GM19468 (cell line): ENCODE results near the gene GRM8.
"Not testable (repeated sequence)": the region's sequence is repeated elsewhere in the genome, so short reads cannot be mapped to it uniquely, and the experiment has no call there.

ENCODE experiments used
- ATAC-seq: cut with Tn5 transposase; IDR thresholded peaks from one replicate; pipeline ENCODE4 v1.9.1; 2021; ENCODE audit warnings: mild to moderate bottlenecking, moderate library complexity, moderate number of reproducible peaks; ENCODE audit not compliant: unreplicated experiment; ENCODE audit errors: extremely low read depth

The GRM8 gene

DNA sequence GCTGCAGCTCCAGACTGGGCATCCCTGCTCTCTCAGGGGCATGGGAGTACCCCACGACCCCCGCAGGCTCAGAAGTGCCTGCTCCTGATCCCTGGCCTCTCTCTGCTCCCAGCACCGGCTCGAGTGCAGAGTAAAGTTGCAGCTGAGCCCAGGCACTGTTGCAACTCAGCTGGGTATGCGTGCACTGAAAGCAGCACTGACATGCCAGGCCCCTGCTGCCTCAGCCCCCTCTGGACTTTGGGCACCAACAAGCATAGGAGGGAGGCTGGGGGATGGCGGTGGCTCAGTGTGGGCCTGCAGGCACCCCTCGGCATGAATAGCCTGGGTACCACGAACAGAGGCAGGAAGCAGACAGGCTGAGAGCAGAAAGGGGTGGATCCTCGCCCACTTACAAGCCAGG lies 295.3 kb downstream of the GRM8 start:
- no peak for ATAC-seq

GRCh38 chr7:126953461-126953860 lies 299.3 kb downstream of the GRM8 start:
- ATAC-seq: no peak

DNA sequence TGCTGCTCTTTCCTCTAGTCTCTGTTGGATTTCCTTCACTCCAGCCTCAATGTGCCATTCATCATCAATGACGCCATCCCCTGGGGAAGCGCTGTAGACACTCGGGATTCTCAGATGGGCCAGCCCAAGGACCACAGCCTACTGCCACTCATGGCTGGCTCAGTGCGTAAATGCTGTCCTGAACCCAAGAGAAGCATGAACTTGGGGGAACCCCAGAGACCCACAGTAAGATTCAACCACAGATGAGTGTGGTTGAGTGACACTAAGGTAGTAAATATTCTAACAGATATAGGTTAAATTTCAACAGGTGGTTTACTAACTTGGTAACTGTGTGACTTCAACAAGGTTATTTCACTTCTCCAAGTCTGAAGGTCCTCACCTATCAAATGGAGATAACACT lies 304.1 kb downstream of the GRM8 start:
- ATAC-seq: peak; percentile 67

DNA sequence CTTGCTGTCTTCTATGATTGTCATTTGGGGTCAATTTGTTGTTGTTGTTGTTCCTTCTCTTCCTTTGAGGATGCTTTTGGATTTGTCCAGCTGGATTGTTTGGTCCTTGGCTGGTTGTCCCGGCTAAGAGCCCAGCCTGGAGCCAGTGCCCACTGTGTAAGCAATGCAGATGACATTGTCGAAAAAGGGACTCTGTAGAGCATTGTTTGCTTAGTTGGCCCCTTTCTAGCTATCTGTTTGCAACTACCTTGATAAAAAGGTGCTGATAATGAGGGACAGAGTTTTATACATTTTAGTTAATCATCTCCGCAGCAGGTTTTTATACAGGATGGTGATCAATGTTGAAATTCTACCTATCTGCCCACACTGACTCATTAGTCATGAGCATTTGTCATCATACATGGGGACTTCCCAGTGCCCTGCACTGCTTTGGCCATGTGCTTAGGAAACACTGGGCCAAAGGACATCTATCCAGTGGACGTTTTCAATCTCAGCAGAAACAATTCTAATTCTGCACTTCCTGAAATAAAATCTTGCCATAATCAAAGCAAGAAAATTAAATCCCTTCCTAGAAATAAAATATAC lies 311.9 kb downstream of the GRM8 start:
- ATAC-seq: no peak

DNA sequence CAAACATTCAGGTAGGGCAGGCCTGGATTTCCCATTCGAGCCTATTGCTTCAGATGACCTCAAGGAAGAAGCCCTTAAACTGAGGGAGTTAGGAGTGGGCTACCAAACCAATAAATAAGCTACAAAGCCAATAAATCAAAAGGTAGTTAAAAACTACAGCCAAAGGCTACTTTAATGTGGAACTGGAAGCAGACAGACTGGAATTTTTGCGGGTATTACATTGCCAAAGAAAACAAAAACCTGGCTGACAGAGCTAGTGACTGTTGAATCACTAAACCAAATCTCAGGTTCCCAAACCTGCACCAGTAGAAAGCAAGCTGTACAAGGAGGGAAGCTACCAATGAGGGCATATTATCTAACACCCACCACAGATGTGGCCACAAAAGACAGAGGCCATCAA lies 315.6 kb downstream of the GRM8 start:
- no peak for ATAC-seq

DNA sequence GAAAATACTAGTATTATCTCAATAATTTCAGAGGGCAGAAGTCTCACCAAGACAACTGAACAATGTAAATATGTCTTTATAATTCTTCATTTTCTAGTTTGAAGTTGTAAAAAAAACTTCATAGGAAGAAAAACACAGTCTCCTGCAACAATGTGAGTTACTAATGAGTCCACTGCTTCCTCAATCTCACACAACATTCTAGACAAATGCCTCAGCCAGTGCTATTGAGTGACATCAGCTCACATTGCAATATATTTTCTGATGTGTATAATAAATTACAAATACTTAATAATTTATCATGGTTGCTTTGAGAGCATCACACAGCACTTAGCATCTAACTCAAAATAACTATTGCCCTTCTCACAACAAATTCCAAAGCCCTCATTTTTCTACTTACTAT lies 321.2 kb downstream of the GRM8 start:
- ATAC-seq: no peak

GRCh38 chr7:126930166-126930565 lies 322.6 kb downstream of the GRM8 start:
- ATAC-seq: no peak

- no peak for ATAC-seq
Observed at GRCh38 chr7:126924477-126924876, 328.3 kb downstream of the GRM8 start.

DNA sequence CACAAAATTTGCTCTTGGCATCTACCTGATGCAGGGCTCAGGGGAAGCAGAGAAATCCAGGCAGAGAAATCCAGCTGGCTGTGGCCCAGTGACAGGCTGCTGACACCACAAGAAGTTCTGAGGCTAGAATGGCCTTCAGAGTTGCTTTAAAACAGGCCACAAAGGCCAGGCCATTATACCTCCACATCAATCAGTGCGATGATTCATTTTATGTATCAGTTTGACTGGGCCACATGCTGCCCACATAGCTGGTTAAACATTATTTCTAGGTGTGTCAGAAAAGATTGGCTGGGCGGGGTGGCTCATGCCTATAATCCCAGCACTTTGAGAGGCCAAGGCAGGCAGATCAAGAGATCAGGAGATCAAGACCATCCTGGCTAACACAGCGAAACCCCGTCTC lies 341.1 kb downstream of the GRM8 start:
- ATAC-seq: peak; percentile 34

DNA sequence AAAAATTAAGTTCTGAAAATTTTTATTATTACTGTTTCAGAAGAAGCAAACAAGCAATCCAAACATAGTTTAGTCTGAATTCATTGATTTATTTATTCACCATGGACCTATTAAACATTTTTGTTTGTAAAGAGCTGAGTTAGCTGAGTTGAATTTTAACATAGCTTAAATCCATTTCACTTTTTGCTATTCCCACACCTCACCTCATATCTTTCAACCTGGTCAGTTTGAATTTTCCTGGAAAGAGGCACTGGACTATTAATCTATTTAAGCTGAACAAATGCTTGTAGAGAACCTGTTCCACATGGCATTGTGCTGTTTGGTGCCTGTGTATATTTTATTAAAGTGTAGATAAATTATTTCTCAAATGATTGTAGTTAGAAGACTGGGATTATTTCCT lies 344.2 kb downstream of the GRM8 start:
- not testable (repeated sequence) for ATAC-seq

DNA sequence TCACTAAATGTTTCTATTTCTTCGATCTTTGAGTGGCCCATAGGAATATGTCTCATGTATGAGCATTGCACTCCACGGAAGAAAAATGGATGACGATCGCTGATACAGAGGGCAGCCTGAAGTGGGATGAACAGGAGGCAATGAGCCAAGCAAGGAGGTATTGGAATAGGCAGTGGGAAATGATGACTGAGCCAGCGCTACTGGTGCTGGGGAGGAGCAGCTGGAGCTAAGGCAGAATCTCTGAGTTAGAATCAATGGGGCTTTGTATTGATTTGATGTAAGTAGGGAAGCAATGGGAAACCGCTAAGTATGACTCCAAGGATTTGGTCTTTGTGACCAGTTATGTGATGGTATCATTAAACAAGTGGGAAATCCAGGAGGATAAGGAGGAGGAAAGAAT lies 345.1 kb downstream of the GRM8 start:
- not testable (repeated sequence) for ATAC-seq

- ATAC-seq: not testable (repeated sequence)
Observed at GRCh38 chr7:126905255-126905654, 347.5 kb downstream of the GRM8 start.

DNA sequence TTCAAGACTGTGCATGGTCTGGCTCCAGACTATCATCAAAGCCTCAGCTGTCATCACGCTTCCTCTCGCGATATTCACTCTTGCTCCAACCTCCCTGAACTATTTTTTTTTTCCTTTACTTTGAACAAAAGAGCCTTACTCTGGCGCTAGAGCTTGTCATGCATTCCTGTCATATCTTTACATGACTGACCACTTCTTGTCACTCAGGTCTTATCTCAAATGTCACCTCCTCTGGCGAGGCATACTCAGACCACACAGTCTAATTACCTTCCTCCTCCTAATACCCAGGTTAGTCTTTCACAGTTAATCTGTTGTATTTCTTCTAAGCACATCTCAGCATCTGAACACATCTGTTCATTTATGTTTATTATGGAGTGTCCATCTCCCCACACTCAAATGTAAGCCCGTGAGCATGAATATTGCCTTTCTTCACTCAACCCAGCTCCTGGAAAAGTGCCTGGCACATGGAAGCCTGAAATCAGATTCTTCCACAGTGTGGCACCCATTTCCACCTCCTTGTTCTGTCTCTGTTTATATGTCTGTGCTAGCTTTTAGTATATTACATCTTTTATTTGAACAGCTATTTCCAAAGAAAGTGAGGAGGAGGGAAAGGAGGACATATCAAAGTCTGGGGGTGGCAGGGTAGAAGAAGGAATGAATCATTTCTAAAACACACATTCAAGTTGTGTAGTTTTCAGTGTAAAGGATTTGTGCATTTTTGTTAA lies 351.5 kb downstream of the GRM8 start:
- not testable (repeated sequence) for ATAC-seq

- not testable (repeated sequence) for ATAC-seq
Observed at GRCh38 chr7:126887980-126888379, 364.8 kb downstream of the GRM8 start.

GRCh38 chr7:126887560-126887959 lies 365.2 kb downstream of the GRM8 start:
- ATAC-seq: not testable (repeated sequence)

- ATAC-seq: not testable (repeated sequence)
Observed at GRCh38 chr7:126882730-126883129, 370.0 kb downstream of the GRM8 start.

- ATAC-seq: not testable (repeated sequence)
Observed at GRCh38 chr7:126881908-126882307, 370.8 kb downstream of the GRM8 start.

GRCh38 chr7:126881315-126881714 lies 371.4 kb downstream of the GRM8 start:
- ATAC-seq: no peak

DNA sequence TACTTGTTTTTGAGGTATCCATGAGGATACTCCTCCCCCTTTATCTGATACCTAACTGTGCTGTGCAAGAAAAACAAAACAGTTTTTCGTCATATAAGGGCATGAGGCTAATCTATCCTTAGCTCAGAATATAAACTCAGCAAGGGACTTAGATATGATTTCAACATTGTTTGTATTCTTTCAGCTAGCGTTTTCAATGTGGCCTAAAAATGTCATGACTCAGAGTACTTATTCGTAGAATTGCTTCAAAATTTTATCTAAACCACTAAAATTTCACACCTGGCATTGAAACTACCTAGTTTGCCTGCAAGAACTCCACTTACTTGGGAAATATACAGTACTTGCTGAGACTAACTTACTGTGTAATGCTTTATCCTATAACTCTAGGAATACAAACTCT lies 376.2 kb downstream of the GRM8 start:
- not testable (repeated sequence) for ATAC-seq

GRCh38 chr7:126856691-126857291 lies 395.9 kb downstream of the GRM8 start:
- no peak for ATAC-seq

DNA sequence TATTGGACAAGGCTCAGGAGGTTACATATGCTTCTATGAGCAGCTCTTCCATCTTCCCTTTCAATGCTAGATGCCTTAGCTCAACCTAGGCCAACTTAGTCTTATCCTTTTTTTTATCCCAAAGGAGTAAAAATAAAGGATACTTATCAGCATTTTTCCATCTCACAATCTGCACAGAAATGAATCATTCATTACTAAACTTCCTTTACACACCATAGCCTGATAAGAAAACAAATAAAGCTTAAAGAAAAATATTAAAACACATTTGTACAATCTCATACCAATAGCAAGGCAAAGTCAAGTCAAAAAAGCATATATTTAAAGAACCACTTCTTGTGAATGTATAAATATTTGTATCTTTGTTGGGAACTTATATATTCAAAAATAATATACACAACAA lies 407.4 kb downstream of the GRM8 start:
- ATAC-seq: no peak

DNA sequence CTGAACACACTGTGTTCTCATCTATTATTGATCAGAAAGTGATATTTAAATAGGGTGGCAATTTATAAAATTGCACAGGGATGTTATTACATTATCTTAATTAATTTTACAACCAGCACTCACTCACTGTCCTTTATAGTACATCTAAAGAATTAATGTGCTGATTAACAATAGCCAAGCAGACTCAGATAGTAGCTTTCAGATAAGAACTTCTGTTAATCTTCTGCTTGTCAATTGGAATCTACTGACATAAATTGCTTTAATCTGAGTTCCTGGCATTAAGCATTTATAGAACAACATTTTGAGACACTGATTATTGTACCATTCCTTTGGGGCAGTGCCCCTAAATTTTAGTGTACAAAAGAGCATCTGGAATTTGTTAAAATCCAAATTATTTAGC lies 408.9 kb downstream of the GRM8 start:
- ATAC-seq: no peak
